ENCODE measurements around the gene VDAC1.
"Not testable (repeated sequence)": the region's sequence is repeated elsewhere in the genome, so short reads cannot be mapped to it uniquely, and the experiment has no call there.

The VDAC1 gene

GRCh38 chr5:133963493-133964128 lies 41.2 kb downstream of the VDAC1 start:
- DNase-seq = no peak

DNA sequence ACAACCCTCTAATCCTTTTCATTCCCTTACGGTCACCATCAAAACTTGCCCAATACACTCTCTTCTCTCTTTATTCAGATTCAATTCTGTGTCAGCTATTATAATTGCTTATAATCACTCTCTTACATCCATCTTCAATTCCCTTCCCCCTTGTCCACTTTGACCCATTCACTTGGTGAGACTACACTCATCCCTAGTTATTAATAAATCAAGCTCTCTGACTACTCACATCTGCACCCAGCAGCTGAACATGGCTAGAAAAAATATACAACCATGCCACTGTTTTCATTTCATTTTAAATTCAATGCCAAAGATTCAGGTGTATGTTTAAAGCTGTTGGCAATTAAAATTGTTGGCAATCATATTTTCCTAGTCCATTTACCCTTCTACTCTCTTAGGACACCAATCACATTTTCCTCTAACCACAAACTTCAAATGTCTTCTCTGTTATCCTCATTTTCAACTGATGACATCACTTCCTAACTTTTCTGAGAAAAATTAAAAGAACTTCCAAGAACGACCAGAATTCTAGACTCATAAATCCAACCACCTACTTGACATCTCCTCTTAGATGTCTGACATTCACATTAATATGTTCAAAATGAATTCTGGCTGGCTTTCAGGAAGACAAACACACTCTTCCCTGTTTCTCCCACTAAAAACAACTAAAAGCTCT lies 41.8 kb downstream of the VDAC1 start:
- no peak for DNase-seq

DNA sequence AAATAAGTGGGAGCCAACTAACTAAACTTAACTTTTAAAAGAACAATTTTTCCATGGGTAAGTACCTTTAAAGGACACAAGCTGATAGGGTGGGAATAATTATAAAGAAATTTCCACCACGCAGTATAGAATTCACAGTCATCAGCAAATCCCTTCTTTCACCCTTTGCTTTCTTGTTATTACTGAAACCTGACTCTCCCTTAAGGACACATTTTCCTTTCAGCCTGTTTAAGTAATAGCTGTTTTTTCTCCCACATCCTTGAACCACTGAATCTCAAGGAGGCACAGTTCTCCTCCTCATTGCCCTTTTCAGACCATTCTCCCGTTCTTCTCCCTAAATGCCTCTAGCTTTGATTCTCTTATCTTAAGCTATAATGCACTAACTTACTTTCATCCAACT lies 42.6 kb downstream of the VDAC1 start:
- DNase-seq = no peak

- DNase-seq = no peak
Measured at GRCh38 chr5:133959643-133960042, 45.1 kb downstream of the VDAC1 start.

GRCh38 chr5:133957591-133957990 lies 47.2 kb downstream of the VDAC1 start:
- no peak for DNase-seq

GRCh38 chr5:133957080-133957479 lies 47.7 kb downstream of the VDAC1 start:
- no peak for DNase-seq

DNA sequence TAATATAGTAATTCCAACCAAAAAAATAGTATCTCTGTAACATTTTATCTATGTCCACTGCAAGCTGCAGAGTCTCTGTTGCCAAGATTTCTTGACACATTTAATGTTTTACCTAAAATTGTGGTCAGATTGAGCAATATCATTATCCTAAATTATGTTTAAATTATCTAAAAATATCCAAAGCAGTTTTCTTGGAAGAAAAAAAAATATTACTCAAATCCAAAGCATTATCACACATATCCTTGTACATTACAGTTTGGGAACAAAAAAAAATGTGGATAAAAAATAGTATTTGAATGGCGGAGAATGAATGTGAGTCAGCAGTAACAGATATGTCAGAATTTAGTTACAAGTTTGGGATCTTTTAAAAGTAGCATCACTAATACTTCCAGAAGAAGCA lies 48.6 kb downstream of the VDAC1 start:
- not testable (repeated sequence) for DNase-seq

DNA sequence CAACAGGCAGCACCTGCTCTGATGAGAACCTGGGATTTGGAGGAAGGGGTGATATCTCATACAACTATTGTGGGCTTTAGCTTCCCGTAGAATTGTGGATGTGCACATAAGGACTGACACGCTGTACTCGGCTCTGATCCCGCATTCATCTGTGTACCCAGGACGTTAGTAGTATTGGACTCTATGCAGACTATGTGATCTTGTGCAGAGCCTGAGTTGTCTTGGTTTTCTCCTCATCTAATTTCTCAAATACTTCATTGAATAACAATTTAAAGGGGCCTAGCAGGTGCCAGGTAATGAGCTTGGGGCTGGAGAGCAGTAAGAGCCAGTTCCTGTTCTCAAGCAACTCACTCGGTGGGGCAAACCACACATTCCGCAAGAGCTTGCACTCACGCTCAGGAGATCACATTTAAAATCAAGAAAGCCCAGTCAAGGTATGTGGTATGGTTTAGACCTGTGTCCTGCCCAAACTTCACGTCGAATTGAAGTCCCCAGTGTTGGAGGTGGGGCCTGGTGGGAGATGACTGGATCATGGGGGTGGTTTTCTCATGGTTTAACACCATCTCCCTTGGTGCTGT lies 51.1 kb downstream of the VDAC1 start:
- DNase-seq = no peak

GRCh38 chr5:133952729-133953567 lies 51.8 kb downstream of the VDAC1 start:
- DNase-seq = no peak

DNA sequence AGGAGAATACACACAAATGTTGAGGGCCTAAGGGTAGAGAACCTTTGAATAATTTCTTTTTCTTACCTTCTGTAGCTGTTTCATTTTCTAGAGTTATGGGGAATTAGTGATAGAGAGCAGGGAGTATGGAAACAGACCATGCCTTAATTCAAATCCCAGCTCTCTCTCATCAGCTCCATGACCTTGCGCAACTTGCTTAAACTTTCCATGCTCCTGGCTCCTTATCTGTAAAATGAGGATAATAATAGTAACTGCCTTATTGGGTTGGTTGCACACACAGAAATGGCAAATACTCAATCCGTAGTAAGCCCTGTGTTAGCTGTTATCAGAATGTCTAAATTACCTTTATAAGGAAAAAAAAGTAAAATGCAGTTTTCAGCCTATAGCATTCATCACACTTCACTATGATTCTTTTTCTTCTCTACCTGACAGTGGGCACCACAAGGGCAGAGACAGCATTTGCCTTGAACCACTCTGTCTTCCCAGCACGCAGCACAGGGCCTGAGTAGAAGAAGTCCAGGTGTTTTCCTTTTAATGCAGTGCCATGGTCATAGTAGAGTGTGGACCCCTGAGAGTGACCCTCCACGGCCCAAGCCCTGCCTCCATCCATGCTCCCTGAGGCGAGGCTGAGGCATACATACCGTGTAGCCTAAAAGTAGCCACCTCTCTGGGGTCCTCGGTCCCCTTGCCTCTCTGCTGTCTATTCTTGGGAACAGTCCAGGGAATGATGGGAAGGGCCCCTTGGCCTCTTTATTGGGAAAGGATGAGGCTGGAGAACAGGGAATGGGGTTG lies 53.8 kb downstream of the VDAC1 start:
- no peak for DNase-seq

DNA sequence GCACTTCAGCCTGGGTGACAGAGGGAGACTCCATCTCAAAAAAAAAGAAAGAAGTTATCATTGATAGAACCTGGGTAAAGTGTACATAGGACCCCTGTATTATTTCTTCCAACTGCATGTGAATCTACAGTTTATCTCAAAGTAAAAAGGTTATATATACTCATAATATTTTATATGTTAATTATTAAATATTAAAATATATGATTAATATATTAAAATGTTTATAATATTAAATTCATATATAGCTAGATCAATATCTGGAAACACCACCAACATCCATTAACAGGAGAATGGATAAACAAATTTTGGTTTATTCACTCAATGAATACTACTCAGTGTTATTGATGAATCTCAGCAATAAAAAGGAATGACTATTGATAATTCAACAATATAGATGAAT lies 56.1 kb downstream of the VDAC1 start:
- no peak for DNase-seq

DNA sequence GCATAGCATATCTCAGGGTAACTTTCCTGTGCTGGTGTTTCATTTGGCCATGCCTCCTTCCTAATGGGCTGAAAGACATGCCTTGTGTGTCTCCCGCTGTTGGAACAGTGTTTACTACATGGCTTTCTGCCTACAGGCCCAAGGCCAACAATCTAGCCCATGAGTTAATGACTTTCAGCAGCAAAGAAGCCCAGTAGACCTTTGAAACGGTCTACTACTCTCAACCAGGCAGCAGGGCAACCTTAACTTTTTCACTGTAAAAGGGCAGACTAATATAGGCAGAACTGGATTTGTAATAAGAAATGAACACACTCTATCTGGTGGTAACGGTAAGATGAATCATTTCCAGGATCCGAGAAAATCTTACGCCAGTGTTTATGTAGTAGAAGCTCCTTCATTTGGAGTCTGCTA lies 57.3 kb downstream of the VDAC1 start:
- DNase-seq = no peak

GRCh38 chr5:133945568-133945967 lies 59.2 kb downstream of the VDAC1 start:
- no peak for DNase-seq

DNA sequence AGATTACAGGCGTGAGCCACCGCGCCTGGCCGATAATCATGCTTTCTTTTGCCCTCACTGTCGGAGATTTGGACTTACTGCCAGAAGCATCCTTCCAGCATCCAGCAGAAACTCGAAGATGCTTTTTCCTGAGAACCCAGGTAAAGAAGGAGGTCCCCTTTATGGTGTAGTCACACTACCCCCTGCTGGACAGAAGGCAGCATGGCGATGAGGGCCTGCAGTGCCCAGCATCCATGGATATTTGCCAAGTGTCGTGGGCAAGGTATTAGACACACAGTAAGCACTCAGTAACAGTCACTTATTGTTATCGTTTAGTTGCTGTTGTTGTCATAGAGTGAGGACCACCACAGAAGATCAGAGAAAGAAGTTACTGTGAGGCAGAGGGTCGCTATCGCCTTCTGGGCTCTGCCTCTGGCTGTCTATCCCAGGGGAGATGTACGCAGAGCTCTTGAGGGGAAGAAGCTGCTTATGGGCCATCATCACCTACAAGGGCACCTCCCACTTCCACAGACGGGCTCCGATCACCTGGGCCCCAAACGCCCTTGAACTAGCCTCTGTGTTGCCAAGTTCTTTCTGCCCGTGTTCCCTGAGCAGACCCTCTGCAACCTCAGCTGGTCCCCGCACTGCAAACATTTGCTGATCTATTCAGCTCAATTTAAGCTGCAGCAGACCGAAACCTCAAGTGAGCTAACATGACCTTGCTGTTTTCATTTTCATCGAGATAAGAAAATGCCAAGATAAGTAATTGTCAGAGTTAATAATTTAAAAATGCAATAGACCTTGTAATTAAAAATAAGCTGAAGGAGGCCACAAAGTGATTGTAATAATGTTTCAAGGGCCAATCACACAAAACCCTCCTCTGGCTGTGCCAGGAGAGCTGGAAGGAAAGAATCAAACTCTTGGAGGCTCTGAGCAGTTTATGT lies 60.3 kb downstream of the VDAC1 start:
- DNase-seq = peak in 1 of 2 donors; percentile 38

- DNase-seq = no peak
Measured at GRCh38 chr5:133943475-133943817, 61.3 kb downstream of the VDAC1 start.

DNA sequence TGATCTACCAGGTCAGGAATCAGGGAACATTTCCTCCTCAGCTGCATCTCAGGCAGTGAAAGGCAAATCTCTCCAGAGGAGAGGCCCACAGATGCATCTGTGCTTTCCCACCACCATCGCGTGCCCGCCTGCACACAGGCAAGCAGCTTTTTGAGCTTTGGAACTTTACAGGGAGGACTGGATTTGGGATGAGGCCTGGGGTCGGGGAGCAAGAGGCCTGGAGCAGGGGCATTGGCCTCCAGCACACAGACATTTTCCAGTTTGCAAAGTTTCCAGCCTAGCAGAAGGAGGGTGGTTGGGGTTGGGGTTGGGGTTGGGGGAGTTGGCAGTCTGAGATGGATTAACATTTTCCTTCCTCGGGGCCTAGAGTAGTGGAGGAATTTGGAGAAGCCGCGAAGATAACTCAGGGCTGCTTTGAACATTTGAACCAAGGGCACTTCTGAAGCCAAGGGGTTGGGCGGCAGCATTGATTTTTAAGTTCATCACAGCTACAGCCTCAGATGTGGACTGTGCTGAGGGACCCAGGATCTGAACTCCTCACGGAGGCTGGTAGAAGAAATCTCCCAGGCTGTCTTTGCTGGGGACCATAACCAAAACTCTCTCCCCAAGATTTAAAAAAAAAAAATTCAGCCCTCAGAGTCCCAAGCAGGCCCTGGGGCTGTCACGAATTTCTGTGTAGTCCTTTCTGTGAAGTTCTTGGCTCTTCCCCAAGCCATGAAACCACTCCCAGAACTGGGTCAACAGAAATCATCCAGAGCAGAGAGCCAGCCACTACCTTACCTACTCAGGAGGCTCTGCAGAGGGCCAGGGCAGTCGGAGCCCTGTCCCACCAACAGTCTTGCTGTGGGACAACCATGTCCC lies 61.9 kb downstream of the VDAC1 start:
- DNase-seq = no peak

- no peak for DNase-seq
Measured at GRCh38 chr5:133941456-133942196, 63.1 kb downstream of the VDAC1 start.

DNA sequence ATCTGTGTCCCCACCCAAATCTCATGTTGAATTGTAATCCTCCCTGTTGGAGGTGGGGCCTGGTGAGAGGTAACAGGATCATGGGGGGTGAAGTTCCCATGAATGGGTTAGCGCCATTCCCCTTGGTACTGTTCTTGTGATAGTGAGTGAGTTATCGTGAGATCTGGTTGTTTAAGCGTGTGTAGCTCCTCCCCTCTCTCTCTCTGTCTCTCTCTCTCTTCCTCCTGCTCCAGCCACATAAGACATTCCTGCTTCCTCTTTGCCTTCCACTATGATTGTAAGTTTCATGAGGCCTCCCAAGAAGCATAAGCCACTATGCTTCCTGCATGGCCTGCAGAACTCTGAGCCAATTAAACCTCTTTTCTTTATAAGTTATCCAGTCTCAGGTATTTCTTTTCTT lies 65.1 kb downstream of the VDAC1 start:
- no peak for DNase-seq

DNA sequence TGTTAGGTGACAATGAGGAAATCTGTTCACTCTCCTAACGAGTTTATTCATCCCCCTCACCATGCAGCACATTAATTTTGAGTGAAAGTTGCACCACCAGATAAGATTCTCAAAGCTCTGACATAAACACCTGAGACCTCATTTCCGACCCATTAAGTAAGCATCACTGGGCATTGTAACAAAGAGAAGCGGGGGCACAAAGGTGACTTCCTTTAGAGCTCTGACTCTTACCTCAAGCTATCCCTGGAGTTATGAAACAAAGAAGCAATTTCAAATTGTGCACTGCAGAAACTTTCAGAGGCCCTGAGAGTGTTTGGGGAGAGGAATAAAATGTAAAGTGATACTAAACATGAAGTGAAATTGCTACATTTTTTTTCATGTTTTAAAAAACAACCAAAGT lies 65.8 kb downstream of the VDAC1 start:
- no peak for DNase-seq
